GM18505 (cell line): ENCODE data around the gene COL17A1.

Source experiments
- ATAC-seq: cut with Tn5 transposase; IDR thresholded peaks from one replicate; pipeline ENCODE4 v1.9.1; 2021; ENCODE audit not compliant: unreplicated experiment
- POLR2A ChIP-seq: IDR thresholded peaks from 4 replicates; pipeline ENCODE4 v1.6.1; 2011; ENCODE audit warnings: borderline replicate concordance; ENCODE audit not compliant: insufficient read depth, insufficient read length; ENCODE audit errors: extremely low read depth

COL17A1 gene

DNA sequence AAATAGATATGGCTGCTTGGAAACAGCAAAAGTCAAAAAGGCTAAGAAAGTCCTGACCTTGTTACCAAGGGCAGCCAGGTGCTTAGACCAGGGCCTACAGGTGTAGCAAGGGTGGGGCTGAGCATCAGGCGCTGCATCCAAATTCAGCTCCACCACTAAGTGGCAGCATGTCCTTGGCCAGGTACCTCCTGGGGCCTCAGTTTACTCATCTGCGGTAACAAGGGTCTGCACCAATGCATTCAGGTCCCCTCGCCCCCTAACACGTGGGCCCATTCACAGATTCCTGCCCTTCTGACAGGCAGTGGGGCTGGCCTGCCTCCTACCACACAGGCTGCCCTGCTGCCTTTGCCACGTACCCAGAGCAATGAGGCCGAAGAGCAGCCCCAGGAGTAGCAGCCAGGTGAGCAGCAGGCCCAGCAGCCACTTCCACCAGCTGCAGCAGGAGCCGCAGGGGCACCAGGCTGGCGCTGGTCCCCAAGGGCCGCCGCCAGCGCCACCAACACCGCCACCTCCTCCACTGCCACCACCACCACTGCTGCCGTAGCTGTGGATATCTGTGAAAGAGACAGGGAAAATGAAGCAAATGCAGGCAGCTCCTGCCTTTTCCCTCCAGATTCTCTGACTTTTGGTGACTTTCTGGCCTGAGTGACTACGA lies 28.9 kb downstream of the COL17A1 start:
- no peak for TF ChIP-seq POLR2A
- no peak for ATAC-seq

- no peak for TF ChIP-seq POLR2A
- ATAC-seq: no peak
Measured at GRCh38 chr10:104054430-104054829, 31.2 kb downstream of the COL17A1 start.

DNA sequence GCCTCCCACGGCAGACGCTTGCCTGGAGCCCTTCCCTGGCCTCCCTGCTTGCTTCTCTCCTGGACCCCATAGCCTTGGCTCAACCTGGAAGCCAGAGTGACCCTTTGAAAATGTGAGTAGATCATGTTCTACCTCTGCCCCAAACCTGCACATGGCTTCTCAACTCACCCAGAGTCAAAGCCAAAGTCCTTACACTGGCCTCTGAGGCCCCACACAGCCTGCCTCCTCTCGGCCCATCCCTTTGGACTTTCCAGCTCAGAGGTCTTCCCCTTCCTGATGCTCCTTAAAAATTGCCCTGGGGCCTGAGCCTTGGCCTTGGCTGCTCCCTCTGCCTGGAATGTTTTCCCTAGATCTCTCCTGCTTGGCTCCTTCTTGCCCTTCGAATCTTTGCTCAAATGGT lies 32.5 kb downstream of the COL17A1 start:
- no peak for ATAC-seq
- TF ChIP-seq POLR2A: no peak

- no peak for ATAC-seq
Measured at GRCh38 chr10:104052431-104052830, 33.2 kb downstream of the COL17A1 start.

GRCh38 chr10:104049504-104050250 lies 36.0 kb downstream of the COL17A1 start:
- no peak for ATAC-seq
- no peak for TF ChIP-seq POLR2A

More at GRCh38 chr10:104052431-104052830, 33.2 kb downstream of the COL17A1 start:
- TF ChIP-seq POLR2A: no peak

- ATAC-seq: no peak
- TF ChIP-seq POLR2A: no peak
Measured at GRCh38 chr10:104046651-104047050, 39.0 kb downstream of the COL17A1 start.

GRCh38 chr10:104045151-104046089 lies 40.3 kb downstream of the COL17A1 start:
- no peak for ATAC-seq
- no peak for TF ChIP-seq POLR2A

DNA sequence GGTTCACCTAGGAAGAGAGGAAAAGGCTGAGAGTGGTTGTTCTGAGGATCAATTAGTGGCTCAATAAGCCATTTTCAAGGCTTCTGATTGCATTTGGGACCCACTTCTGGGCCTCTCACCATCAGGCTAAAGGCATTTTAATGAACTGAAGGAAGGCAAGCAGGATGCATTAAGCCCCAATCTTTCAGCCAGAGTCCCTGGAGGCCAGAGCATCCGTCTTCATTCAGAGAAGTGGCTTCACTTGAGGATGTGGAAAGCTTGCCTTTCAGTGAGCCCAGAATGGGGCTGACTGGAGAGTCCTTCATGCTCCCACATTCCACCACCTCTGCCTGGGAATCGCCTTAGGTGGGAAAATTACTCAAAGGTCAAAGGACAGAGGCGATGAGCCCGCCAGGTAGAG lies 41.8 kb downstream of the COL17A1 start:
- ATAC-seq: no peak
- TF ChIP-seq POLR2A: no peak

- no peak for ATAC-seq
- TF ChIP-seq POLR2A: no peak
Measured at GRCh38 chr10:104043185-104043830, 42.4 kb downstream of the COL17A1 start.

DNA sequence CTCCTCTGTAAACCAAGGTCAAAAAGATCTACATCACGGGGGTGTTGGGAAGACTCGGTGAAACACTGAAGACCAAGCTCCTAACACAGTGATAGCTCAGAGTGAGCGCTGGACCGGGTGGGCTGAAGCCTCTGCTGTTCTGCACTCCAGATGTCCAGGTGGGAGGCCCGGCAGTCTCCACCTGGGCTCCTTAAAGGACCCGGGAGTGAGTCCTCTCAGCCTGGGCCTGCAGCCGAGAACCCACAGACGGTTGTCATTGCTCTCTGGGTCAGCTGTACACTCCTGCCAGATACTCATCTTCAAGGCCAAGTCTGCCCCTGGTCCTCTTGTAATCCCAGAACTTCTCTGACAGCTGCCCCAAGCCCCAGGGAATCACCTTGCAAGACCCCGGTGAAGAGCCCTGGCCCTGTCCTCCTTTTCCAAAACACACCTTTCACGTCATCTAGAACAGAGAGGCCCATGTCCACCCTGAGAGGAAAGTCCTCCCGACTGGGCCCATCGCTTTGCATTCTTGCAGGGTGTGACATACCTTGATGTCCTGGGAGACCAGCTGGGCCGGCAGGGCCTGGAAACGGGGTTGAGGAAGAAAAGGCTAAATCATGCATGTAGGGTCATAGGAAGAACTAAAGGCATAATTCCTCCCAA lies 43.7 kb downstream of the COL17A1 start:
- TF ChIP-seq POLR2A: no peak
- ATAC-seq: no peak

- no peak for TF ChIP-seq POLR2A
- ATAC-seq: no peak
Measured at GRCh38 chr10:104040862-104041789, 44.6 kb downstream of the COL17A1 start.
